T-helper 2 cell treated with Interferon-gamma antibody and Interleukin-4, amounts not matched to agents 5 μg/mL and 100 μg/mL, for 36 hours (primary cell): ENCODE results near the gene UBE2C.
"Not testable (repeated sequence)": the region's sequence is repeated elsewhere in the genome, so short reads cannot be mapped to it uniquely, and the experiment has no call there.

Source experiments
- DNase-seq: peaks from one replicate; pipeline ENCODE4 v3.0.0; 2021; ENCODE audit warnings: low spot score
- H3K27ac Mint-ChIP-seq: one replicate; pipeline ENCODE4 v1.8.0; 2021; ENCODE audit warnings: mild to moderate bottlenecking, mixed read lengths
- H3K27me3 Mint-ChIP-seq: one replicate; pipeline ENCODE4 v1.8.0; 2021; ENCODE audit warnings: low read depth, mixed read lengths
- H3K36me3 Mint-ChIP-seq: one replicate; pipeline ENCODE4 v1.8.0; 2021; ENCODE audit warnings: low read depth, mixed read lengths
- H3K4me1 Mint-ChIP-seq: one replicate; pipeline ENCODE4 v1.8.0; 2021; ENCODE audit warnings: low read depth, mixed read lengths
- H3K4me3 Mint-ChIP-seq: one replicate; pipeline ENCODE4 v1.8.0; 2022; ENCODE audit warnings: mild to moderate bottlenecking, moderate library complexity, mixed read lengths
- H3K9me3 Mint-ChIP-seq: one replicate; pipeline ENCODE4 v1.8.0; 2021; ENCODE audit warnings: mixed read lengths

The UBE2C gene

GRCh38 chr20:45782890-45783289, 29.6 kb upstream of the UBE2C start:
- Mint-ChIP-seq H3K4me1 (peaks cover 15% of the 10 kb centered on the region), H3K27me3 (no peaks in the 10 kb centered on the region), H3K4me3 (no peak overlapping the region), H3K9me3 (no peaks in the 10 kb centered on the region), H3K27ac (no peak overlapping the region), H3K36me3 (no peaks in the 10 kb centered on the region)
- DNase-seq: no peak

- DNase-seq: no peak
- H3K36me3 Mint-ChIP-seq: no peaks in the 10 kb centered on the region
- no peak overlapping the region for H3K4me3 Mint-ChIP-seq
- no peaks in the 10 kb centered on the region for H3K9me3 Mint-ChIP-seq
- H3K27me3 Mint-ChIP-seq: no peaks in the 10 kb centered on the region
- H3K27ac Mint-ChIP-seq: no peak overlapping the region
- peaks cover 15% of the 10 kb centered on the region for H3K4me1 Mint-ChIP-seq
Measured at GRCh38 chr20:45783656-45784294, 28.7 kb upstream of the UBE2C start.

- H3K4me1 Mint-ChIP-seq: peaks cover 10% of the 10 kb centered on the region
- no peak overlapping the region for H3K27ac Mint-ChIP-seq
- no peak overlapping the region for H3K4me3 Mint-ChIP-seq
- no peaks in the 10 kb centered on the region for H3K27me3 Mint-ChIP-seq
- no peak for DNase-seq
- peaks cover 5% of the 10 kb centered on the region for H3K36me3 Mint-ChIP-seq
- no peaks in the 10 kb centered on the region for H3K9me3 Mint-ChIP-seq
Measured at GRCh38 chr20:45788351-45788750, 24.1 kb upstream of the UBE2C start.

- peaks cover 29% of the 10 kb centered on the region for H3K36me3 Mint-ChIP-seq
- H3K27me3 Mint-ChIP-seq: no peaks in the 10 kb centered on the region
Measured at GRCh38 chr20:45792317-45793118, 19.9 kb upstream of the UBE2C start.

GRCh38 chr20:45796337-45797065, 15.9 kb upstream of the UBE2C start:
- H3K4me3 Mint-ChIP-seq: no peak overlapping the region
- peaks cover 14% of the 10 kb centered on the region for H3K4me1 Mint-ChIP-seq
- no peak for DNase-seq
- H3K27ac Mint-ChIP-seq: no peak overlapping the region
- no peaks in the 10 kb centered on the region for H3K9me3 Mint-ChIP-seq
- H3K36me3 Mint-ChIP-seq: peaks cover 36% of the 10 kb centered on the region
- H3K27me3 Mint-ChIP-seq: no peaks in the 10 kb centered on the region

More at GRCh38 chr20:45792317-45793118, 19.9 kb upstream of the UBE2C start:
- Mint-ChIP-seq H3K27ac (peak overlapping the region; percentile 92), H3K4me1 (peaks cover 10% of the 10 kb centered on the region), H3K9me3 (no peaks in the 10 kb centered on the region), H3K4me3 (peak overlapping the region; percentile 88)
- DNase-seq: no peak

GRCh38 chr20:45797510-45797909, 14.9 kb upstream of the UBE2C start:
- Mint-ChIP-seq H3K36me3 (peaks cover 43% of the 10 kb centered on the region), H3K4me1 (peaks cover 11% of the 10 kb centered on the region)
- not testable (repeated sequence) for H3K9me3 Mint-ChIP-seq, DNase-seq, H3K27ac Mint-ChIP-seq, H3K27me3 Mint-ChIP-seq, H3K4me3 Mint-ChIP-seq

- H3K4me1 Mint-ChIP-seq, H3K27me3 Mint-ChIP-seq, H3K27ac Mint-ChIP-seq, DNase-seq, H3K9me3 Mint-ChIP-seq, H3K4me3 Mint-ChIP-seq: not testable (repeated sequence)
- H3K36me3 Mint-ChIP-seq: peaks cover 41% of the 10 kb centered on the region
Measured at GRCh38 chr20:45797955-45798354, 14.5 kb upstream of the UBE2C start.

- Mint-ChIP-seq H3K27me3 (no peaks in the 10 kb centered on the region), H3K4me3 (no peak overlapping the region), H3K27ac (peak overlapping the region; percentile 34), H3K4me1 (peaks cover 6% of the 10 kb centered on the region), H3K9me3 (no peaks in the 10 kb centered on the region), H3K36me3 (peaks cover 46% of the 10 kb centered on the region)
- DNase-seq: peak; percentile 40
Measured at GRCh38 chr20:45798935-45799642, 13.4 kb upstream of the UBE2C start.

- Mint-ChIP-seq H3K4me1 (peaks cover 6% of the 10 kb centered on the region), H3K4me3 (no peak overlapping the region), H3K27me3 (no peaks in the 10 kb centered on the region), H3K9me3 (no peaks in the 10 kb centered on the region), H3K36me3 (peaks cover 42% of the 10 kb centered on the region), H3K27ac (no peak overlapping the region)
- no peak for DNase-seq
Measured at GRCh38 chr20:45801851-45802250, 10.6 kb upstream of the UBE2C start.

- Mint-ChIP-seq H3K27ac (no peak overlapping the region), H3K36me3 (peaks cover 50% of the 10 kb centered on the region), H3K4me1 (peaks cover 18% of the 10 kb centered on the region), H3K4me3 (no peak overlapping the region), H3K9me3 (no peaks in the 10 kb centered on the region), H3K27me3 (no peaks in the 10 kb centered on the region)
- no peak for DNase-seq
Measured at GRCh38 chr20:45810191-45810970, 2.1 kb upstream of the UBE2C start.

- DNase-seq: no peak
- Mint-ChIP-seq H3K4me1 (peaks cover 29% of the 10 kb centered on the region), H3K9me3 (no peaks in the 10 kb centered on the region), H3K27ac (peak overlapping the region; percentile 85), H3K36me3 (peaks cover 64% of the 10 kb centered on the region), H3K27me3 (no peaks in the 10 kb centered on the region), H3K4me3 (peak overlapping the region; percentile 98)
Measured at GRCh38 chr20:45813006-45813340, 529 bp downstream of the UBE2C start.

GRCh38 chr20:45813489-45813888, 1.0 kb downstream of the UBE2C start:
- H3K27ac Mint-ChIP-seq: peak overlapping the region; percentile 85
- no peaks in the 10 kb centered on the region for H3K27me3 Mint-ChIP-seq
- H3K4me1 Mint-ChIP-seq: peaks cover 29% of the 10 kb centered on the region
- peaks cover 61% of the 10 kb centered on the region for H3K36me3 Mint-ChIP-seq
- H3K4me3 Mint-ChIP-seq: peak overlapping the region; percentile 98
- DNase-seq: no peak
- H3K9me3 Mint-ChIP-seq: no peaks in the 10 kb centered on the region

GRCh38 chr20:45814314-45814713, 1.9 kb downstream of the UBE2C start:
- Mint-ChIP-seq H3K9me3 (no peaks in the 10 kb centered on the region), H3K27me3 (no peaks in the 10 kb centered on the region), H3K36me3 (peaks cover 58% of the 10 kb centered on the region), H3K4me3 (peak overlapping the region; percentile 38), H3K27ac (no peak overlapping the region), H3K4me1 (peaks cover 29% of the 10 kb centered on the region)
- no peak for DNase-seq
